IPS DF 4.7 (cell line): ENCODE measurements around the gene RNF207.
"Not testable (repeated sequence)": the region's sequence is repeated elsewhere in the genome, so short reads cannot be mapped to it uniquely, and the experiment has no call there.

ENCODE experiments used
- DNase-seq: peaks from one replicate; pipeline ENCODE4 v3.0.0-alpha.2; 2013; ENCODE audit warnings: low spot score; ENCODE audit errors: extremely low read depth

RNF207 gene

GRCh38 chr1:6199298-6200187, 6.4 kb upstream of the RNF207 start, which contains the start of gene RPL22:
Gene RPL22 (minus strand): TSS chr1:6199595. CDS start chr1:6199573, 22 bp downstream.
- DNase-seq = peak; percentile 98

DNA sequence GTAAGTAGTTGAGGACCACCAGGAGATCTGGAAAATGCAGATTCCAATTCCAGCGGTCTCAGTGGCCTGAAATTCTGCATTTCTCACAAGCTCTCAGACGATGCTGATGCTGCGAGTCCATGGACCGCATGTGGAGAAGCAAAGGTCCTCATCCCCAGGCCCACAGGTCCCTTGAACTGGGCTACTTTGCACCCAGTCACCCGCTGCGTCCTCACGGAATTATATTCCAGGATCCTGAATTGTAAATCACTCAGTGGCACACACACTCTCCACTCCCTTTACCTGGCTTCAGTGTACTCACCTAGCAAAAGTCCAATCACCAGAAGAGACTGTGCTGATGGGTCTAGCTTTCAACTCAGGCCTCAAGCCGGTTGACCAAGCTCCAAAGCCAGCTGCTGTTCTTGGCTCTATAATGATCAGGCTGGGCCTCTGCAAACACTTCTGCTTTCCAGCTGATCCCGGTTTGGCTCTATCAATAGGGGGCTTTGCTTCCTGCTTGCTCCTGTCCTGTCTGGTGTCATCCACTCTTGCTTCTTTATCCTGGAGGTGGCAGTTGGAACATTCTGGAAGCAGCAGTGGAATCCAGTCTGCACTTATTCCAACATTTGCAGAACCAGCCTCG, 5.6 kb upstream of the RNF207 start:
- no peak for DNase-seq

DNA sequence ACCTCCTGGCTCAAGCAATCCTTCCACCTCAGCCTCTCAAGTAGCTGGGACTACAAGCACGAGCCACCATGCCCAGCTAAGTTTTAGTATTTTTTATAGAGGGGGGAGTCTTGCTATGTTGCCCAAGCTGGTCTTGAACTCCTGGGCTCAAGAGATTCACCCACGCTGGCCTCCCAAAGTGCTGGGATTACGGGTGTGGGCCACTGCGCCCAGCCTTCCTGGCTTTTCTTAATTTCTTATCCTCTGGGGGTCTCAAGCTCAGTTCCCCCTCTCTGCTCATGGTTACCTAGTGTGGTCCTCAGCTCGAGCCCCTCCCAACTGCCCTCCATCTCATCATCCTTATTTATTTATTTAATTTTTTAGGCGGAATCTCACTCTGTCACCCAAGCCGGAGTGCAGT, 3.7 kb upstream of the RNF207 start:
- DNase-seq = no peak

- no peak for DNase-seq
Measured at GRCh38 chr1:6206520-6206855, 569 bp downstream of the RNF207 start.

DNA sequence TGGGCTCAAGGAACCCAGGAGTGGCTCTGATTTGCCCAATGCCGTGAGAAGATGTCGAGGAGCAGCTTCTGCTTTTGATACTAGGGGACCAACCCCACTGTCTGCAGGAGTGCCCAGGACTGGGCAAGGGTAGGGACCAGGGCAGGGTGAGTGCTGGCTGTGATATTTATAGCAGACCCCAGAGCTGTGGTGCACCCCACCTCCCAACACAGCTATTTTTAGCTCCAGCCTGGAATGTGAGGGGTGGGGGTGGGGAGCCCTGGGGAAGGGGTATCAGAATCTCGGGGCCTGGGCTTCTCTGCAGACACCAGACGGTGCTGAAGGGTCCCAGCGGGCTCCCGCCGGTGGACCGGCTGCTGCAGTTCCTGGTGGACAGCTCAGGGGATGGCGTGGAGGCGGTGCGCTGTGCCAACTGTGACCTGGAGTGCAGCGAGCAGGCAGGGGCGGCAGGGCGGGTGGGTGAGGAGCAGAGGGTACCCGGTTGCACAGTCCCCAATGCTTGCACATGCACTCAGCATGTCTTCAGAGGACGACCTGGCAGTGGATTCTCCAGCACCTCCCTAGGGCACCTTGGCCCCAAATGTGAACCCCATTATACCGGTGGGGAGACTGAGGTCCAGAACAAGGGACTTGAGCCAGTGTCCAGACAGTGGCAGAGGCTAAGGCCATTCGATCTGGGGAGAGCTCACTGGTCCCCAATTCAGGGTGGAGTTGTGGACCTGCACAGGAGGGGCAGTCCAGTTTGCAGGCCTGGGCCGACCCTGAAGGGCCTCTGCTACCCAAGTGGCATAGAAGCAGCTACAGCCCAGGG, 1.4 kb downstream of the RNF207 start:
- no peak for DNase-seq

- DNase-seq = no peak
Measured at GRCh38 chr1:6207921-6208320, 2.0 kb downstream of the RNF207 start.

GRCh38 chr1:6208723-6209660, 3.1 kb downstream of the RNF207 start:
- DNase-seq = no peak

- DNase-seq = no peak
Measured at GRCh38 chr1:6209661-6210580, 4.0 kb downstream of the RNF207 start.

GRCh38 chr1:6210591-6211355, 4.9 kb downstream of the RNF207 start:
- no peak for DNase-seq

- DNase-seq = no peak
Measured at GRCh38 chr1:6211731-6212130, 5.8 kb downstream of the RNF207 start.

DNA sequence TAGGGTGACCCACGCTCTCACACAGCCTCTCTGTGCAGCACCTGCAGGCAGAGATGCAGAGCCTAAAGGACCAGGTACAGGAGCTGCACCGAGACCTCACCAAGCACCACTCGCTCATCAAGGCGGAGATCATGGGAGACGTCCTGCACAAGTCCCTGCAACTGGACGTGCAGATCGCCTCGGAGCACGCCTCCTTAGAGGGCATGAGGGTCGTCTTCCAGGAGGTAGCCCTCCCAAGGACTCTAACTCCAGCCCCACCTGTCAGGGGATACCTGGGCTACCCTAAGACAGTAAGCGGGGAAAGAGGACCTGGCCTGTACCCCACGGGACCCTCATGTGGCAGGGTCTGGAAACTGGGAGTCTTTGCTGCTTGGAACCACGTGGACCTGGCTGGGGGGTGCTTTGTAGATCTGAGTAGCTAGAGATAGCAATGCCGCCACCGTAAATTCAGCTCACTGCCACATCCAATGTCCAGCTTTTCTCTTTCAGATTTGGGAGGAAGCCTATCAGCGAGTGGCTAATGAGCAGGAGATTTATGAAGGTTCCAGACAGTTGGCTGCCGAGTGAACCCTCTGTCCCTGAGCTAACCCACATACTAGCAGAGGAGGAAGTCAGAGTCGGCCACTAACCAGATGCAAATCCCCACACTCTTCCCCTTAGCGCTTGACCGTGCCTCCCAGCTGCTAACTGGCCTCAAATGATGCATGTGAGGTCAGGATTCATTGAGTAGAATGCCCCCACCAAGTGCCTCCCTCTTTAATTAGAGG, 6.5 kb downstream of the RNF207 start:
- DNase-seq = no peak

DNA sequence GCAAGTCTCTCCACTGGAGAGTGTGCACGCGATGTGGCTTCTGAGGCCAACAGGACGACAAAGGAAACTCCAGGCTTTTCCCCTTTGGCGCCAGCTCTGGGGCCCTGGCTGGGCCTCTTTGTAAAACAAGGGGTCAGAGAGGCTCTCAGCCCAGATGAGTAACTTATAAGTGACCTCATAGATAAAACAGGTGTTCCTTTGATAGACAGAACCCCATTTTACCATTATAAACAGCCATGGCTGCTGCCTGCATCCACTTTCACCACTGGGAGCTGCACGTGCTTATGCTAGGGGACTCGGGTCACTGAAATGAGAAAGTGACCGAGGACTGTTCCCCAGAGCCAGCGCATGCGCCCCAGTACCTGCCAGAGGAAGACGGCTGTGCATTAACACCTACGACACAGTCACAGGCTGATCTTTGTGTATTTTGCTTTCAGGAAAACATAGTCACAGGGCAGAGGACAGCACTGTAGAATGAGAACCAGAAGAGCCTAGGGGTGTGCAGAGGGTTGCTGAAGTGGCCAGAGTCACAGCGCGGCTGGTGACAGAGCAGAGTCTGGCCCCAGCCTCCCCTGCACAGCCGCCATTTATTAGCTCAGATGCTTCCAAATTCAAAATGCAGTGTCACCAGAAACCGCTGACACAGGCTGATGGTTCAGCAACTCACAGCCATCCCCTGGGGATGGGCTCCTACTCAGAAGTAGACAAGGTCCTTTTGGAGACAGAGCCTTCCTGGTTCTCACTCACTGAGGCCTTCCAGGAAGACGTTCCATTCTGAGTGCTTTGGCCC, 12.7 kb downstream of the RNF207 start:
- DNase-seq = no peak

- DNase-seq = not testable (repeated sequence)
Measured at GRCh38 chr1:6219641-6220040, 13.7 kb downstream of the RNF207 start.

- DNase-seq = no peak
Measured at GRCh38 chr1:6220236-6220635, 14.3 kb downstream of the RNF207 start.

GRCh38 chr1:6221210-6221784, 15.4 kb downstream of the RNF207 start:
- DNase-seq = no peak

DNA sequence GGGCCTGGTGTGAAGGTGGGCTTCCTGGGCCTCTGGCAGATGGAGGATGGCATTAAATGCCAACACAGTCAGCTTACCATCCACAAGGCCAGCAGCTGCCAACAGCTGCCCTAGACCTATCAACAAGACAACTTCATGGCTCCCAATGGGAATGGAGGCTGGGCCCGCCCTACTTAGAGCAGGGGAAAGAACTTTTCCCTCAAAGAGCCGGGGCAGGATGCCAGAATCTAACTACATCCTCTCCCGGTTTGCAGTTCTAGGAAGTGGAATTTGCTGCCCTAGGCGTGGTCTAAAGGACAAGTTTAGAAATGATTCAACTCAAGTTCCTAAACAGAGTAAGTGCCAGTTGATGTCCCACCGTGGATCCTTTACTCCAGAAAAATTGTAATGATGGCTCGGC, 16.7 kb downstream of the RNF207 start:
- no peak for DNase-seq

GRCh38 chr1:6223617-6224016, 17.7 kb downstream of the RNF207 start:
- DNase-seq = no peak
